Hematopoietic multipotent progenitor cell (in vitro differentiated cells): Measurements from ENCODE around the gene EXTL1. TPM values are rescaled to one million over a fixed set of nuclear protein-coding genes. Genes with fewer than 3 reads are reported as not detected.

Experiments
- DNase-seq, 3 donors: peaks; one replicate each; pipeline ENCODE4 v3.0.0-alpha.2; 2011 to 2015; ENCODE audit warnings: low read depth in 2 of 3, low spot score in 2 of 3
- total RNA-seq: library from RNA; depleted of rRNA; stranded (reverse); fragments of >200 nt; gene quantifications from one replicate; pipeline ENCODE4 v1.2.3, GENCODE V29; 2012

Gene EXTL1
- total RNA-seq, 1 donor, result under 0.01 TPM

GRCh38 chr1:26020941-26021646 is 481 bp upstream of the EXTL1 start:
- DNase-seq, result no peak

GRCh38 chr1:26022404-26022779 is 817 bp downstream of the EXTL1 start:
- DNase-seq, result no peak

GRCh38 chr1:26023009-26023408 is 1.4 kb downstream of the EXTL1 start:
- DNase-seq, result no peak

GRCh38 chr1:26023826-26024225 is 2.3 kb downstream of the EXTL1 start:
- no peak for DNase-seq

- no peak for DNase-seq
Measured at GRCh38 chr1:26025060-26025459, 3.5 kb downstream of the EXTL1 start.

- no peak for DNase-seq
Measured at GRCh38 chr1:26025517-26025916, 3.9 kb downstream of the EXTL1 start.

GRCh38 chr1:26027716-26028489 is 6.3 kb downstream of the EXTL1 start:
- DNase-seq, result no peak

- DNase-seq, result no peak
Measured at GRCh38 chr1:26028490-26028980, 7.0 kb downstream of the EXTL1 start.

- DNase-seq, result no peak
Measured at GRCh38 chr1:26029054-26029863, 7.7 kb downstream of the EXTL1 start.

- no peak for DNase-seq
Measured at GRCh38 chr1:26029864-26030481, 8.4 kb downstream of the EXTL1 start.

GRCh38 chr1:26031196-26031595 is 9.6 kb downstream of the EXTL1 start:
- no peak for DNase-seq

- no peak for DNase-seq
Measured at GRCh38 chr1:26031611-26032220, 10.1 kb downstream of the EXTL1 start.

- no peak for DNase-seq
Measured at GRCh38 chr1:26032656-26033357, 11.2 kb downstream of the EXTL1 start.

GRCh38 chr1:26034504-26035202 is 13.1 kb downstream of the EXTL1 start:
- no peak for DNase-seq

- DNase-seq, result peak; percentile 77 to 94 (median 93)
Measured at GRCh38 chr1:26035203-26035958, 13.8 kb downstream of the EXTL1 start.

GRCh38 chr1:26035959-26036755 is 14.6 kb downstream of the EXTL1 start:
- DNase-seq, result peak; percentile 67 to 76 (median 68)

- DNase-seq, result no peak
Measured at GRCh38 chr1:26036756-26037281, 15.2 kb downstream of the EXTL1 start.
